ENCODE data around the gene BTC.
"Not testable (repeated sequence)": the region's sequence is repeated elsewhere in the genome, so short reads cannot be mapped to it uniquely, and the experiment has no call there.

Gene BTC

GRCh38 chr4:74758551-74759145 lies 35.7 kb downstream of the BTC start:
- DNase-seq (ENCODE audit: extremely low read depth in 1 of 2, low read depth in 1 of 2) = no peak

GRCh38 chr4:74757136-74757535 lies 37.2 kb downstream of the BTC start:
- DNase-seq (ENCODE audit: extremely low read depth in 1 of 2, low read depth in 1 of 2) = no peak

- DNase-seq (ENCODE audit: extremely low read depth in 1 of 2, low read depth in 1 of 2) = no peak
Measured at GRCh38 chr4:74755486-74755885, 38.8 kb downstream of the BTC start.

GRCh38 chr4:74754218-74754617 lies 40.1 kb downstream of the BTC start:
- DNase-seq (ENCODE audit: extremely low read depth in 1 of 2, low read depth in 1 of 2) = no peak

- DNase-seq (ENCODE audit: extremely low read depth in 1 of 2, low read depth in 1 of 2) = no peak
Measured at GRCh38 chr4:74752798-74753197, 41.5 kb downstream of the BTC start.

GRCh38 chr4:74751856-74752255 lies 42.5 kb downstream of the BTC start:
- no peak for DNase-seq (ENCODE audit: extremely low read depth in 1 of 2, low read depth in 1 of 2)

- DNase-seq (ENCODE audit: extremely low read depth in 1 of 2, low read depth in 1 of 2) = no peak
Measured at GRCh38 chr4:74751247-74751646, 43.1 kb downstream of the BTC start.

- no peak for DNase-seq (ENCODE audit: extremely low read depth in 1 of 2, low read depth in 1 of 2)
Measured at GRCh38 chr4:74742185-74742584, 52.1 kb downstream of the BTC start.

GRCh38 chr4:74738464-74739143 lies 55.7 kb downstream of the BTC start:
- DNase-seq (ENCODE audit: extremely low read depth in 1 of 2, low read depth in 1 of 2) = no peak

GRCh38 chr4:74734995-74735394 lies 59.3 kb downstream of the BTC start:
- DNase-seq (ENCODE audit: extremely low read depth in 1 of 2, low read depth in 1 of 2) = no peak

- DNase-seq (ENCODE audit: extremely low read depth in 1 of 2, low read depth in 1 of 2) = no peak
Measured at GRCh38 chr4:74733756-74734155, 60.6 kb downstream of the BTC start.

GRCh38 chr4:74724979-74725378 lies 69.3 kb downstream of the BTC start:
- DNase-seq (ENCODE audit: extremely low read depth in 1 of 2, low read depth in 1 of 2) = no peak

GRCh38 chr4:74716436-74716765 lies 77.9 kb downstream of the BTC start:
- no peak for DNase-seq (ENCODE audit: extremely low read depth in 1 of 2, low read depth in 1 of 2)

GRCh38 chr4:74715706-74716435 lies 78.5 kb downstream of the BTC start:
- DNase-seq (ENCODE audit: extremely low read depth in 1 of 2, low read depth in 1 of 2) = no peak

GRCh38 chr4:74714611-74715130 lies 79.7 kb downstream of the BTC start:
- no peak for DNase-seq (ENCODE audit: extremely low read depth in 1 of 2, low read depth in 1 of 2)

- DNase-seq (ENCODE audit: extremely low read depth in 1 of 2, low read depth in 1 of 2) = not testable (repeated sequence)
Measured at GRCh38 chr4:74708135-74708534, 86.2 kb downstream of the BTC start.
